ENCODE results near the gene MACROD1. TPM values are rescaled to one million over a fixed set of nuclear protein-coding genes. Genes with fewer than 3 reads are reported as not detected.
"Not testable (repeated sequence)": the region's sequence is repeated elsewhere in the genome, so short reads cannot be mapped to it uniquely, and the experiment has no call there.

Gene MACROD1
- total and polyA plus RNA-seq, 12 donors: 5.5 to 62.9 (median 26.8) TPM

- DNase-seq: no peak
- Histone ChIP-seq H3K4me3 (no peak overlapping the region), H3K27me3 (no peaks in the 10 kb centered on the region), H3K9me3 (replicated peaks in 1 of 3) (no peaks in the 10 kb centered on the region), H3K27ac (no peak overlapping the region), H3K4me1 (replicated peaks in 1 of 2) (peaks cover 9 to 10% of the 10 kb centered on the region in 2 donors), H3K36me3 (replicated peaks in 1 of 2) (no peaks in the 10 kb centered on the region)
- WGBS, 4 donors: 53 to 72% (median 68%) methylated on average over 5 of the region's 5 CpGs
- TF ChIP-seq POLR2A (IDR thresholded peaks at IDR 0.05): no peak
- TF ChIP-seq, protein P1, sequence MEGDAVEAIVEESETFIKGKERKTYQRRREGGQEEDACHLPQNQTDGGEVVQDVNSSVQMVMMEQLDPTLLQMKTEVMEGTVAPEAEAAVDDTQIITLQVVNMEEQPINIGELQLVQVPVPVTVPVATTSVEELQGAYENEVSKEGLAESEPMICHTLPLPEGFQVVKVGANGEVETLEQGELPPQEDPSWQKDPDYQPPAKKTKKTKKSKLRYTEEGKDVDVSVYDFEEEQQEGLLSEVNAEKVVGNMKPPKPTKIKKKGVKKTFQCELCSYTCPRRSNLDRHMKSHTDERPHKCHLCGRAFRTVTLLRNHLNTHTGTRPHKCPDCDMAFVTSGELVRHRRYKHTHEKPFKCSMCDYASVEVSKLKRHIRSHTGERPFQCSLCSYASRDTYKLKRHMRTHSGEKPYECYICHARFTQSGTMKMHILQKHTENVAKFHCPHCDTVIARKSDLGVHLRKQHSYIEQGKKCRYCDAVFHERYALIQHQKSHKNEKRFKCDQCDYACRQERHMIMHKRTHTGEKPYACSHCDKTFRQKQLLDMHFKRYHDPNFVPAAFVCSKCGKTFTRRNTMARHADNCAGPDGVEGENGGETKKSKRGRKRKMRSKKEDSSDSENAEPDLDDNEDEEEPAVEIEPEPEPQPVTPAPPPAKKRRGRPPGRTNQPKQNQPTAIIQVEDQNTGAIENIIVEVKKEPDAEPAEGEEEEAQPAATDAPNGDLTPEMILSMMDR (IDR thresholded peaks at IDR 0.05): no peak
- intact Hi-C loops (cut with DNase I): no loop called here
Observed at GRCh38 chr11:63970902-63971301, 195.0 kb downstream of the MACROD1 start.

- TF ChIP-seq, protein P1 (IDR thresholded peaks at IDR 0.05): no peak
- TF ChIP-seq POLR2A (IDR thresholded peaks at IDR 0.05): no peak
- Histone ChIP-seq H3K9me3 (replicated peaks in 1 of 3) (no peaks in the 10 kb centered on the region), H3K4me1 (replicated peaks in 1 of 2) (no peaks in the 10 kb centered on the region), H3K36me3 (replicated peaks in 1 of 2) (no peaks in the 10 kb centered on the region), H3K27ac (no peak overlapping the region), H3K4me3 (no peak overlapping the region), H3K27me3 (no peaks in the 10 kb centered on the region)
- WGBS, 4 donors: 76 to 85% (median 79%) methylated on average over 2 of the region's 2 CpGs
- no peak for DNase-seq
- intact Hi-C loops (cut with DNase I): no loop called here
Observed at GRCh38 chr11:63969461-63969860, 196.5 kb downstream of the MACROD1 start.

GRCh38 chr11:63966444-63966843, 199.5 kb downstream of the MACROD1 start:
- DNase-seq: no peak
- Histone ChIP-seq H3K9me3 (replicated peaks in 1 of 3) (no peaks in the 10 kb centered on the region), H3K36me3 (replicated peaks in 1 of 2) (no peaks in the 10 kb centered on the region), H3K27ac (no peak overlapping the region), H3K4me3 (no peak overlapping the region), H3K4me1 (replicated peaks in 1 of 2) (no peaks in the 10 kb centered on the region), H3K27me3 (no peaks in the 10 kb centered on the region)
- no peak for TF ChIP-seq POLR2A (IDR thresholded peaks at IDR 0.05)
- TF ChIP-seq, protein P1 (IDR thresholded peaks at IDR 0.05): no peak
- intact Hi-C loops (cut with DNase I): no loop called here
- 93 to 100% (median 98%) methylated on average over 1 of the region's 1 CpG for WGBS, 4 donors

GRCh38 chr11:63963895-63964294, 202.0 kb downstream of the MACROD1 start:
- H3K9me3 ChIP-seq (replicated peaks in 1 of 3); intact Hi-C loops (cut with DNase I); H3K27me3 ChIP-seq; H3K36me3 ChIP-seq (replicated peaks in 1 of 2); DNase-seq; H3K4me3 ChIP-seq; H3K27ac ChIP-seq; H3K4me1 ChIP-seq (replicated peaks in 1 of 2): not testable (repeated sequence)
- 90 to 95% (median 91%) methylated on average over 4 of the region's 4 CpGs for WGBS, 4 donors

DNA sequence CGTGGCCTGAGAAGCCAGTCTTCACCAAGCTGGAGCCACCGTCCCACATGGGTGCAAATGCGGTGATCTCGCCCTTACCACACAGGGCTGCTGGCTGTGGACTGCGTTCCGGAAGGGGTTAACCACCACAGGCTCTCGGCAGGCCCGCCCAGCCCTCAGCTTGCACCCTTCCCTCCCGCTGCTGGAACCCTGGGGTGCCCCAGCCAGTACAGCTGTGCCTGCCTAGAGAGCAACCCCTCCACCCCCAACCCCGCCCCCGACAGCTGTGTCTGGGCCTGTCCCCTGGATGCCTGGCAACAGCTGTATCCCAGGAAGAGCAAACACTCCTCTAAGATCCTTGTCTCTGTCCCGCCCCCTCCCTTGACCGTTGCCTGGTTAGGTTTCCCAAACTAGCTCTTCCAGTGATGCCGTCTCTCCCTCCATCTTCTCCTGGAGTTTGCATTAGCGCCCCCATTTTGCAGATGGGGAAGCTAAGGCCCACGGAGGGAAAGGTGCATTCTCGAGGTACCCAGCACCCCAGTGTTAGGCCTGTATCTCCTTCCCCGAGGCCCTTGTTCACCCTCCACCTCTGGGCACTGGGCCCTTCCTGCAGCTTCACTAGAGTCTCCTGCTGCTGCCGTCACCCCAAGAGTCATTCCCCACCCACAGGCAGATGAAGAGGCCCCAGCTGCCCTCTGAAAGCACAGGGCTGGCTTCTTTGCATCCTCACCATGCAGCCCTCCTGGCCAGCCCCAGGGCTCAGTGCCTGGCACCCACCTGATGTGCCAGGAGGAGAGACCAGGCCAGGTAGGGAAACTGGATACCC, 204.1 kb downstream of the MACROD1 start:
- Histone ChIP-seq H3K4me3 (no peak overlapping the region), H3K9me3 (replicated peaks in 1 of 3) (no peaks in the 10 kb centered on the region), H3K27ac (no peak overlapping the region), H3K36me3 (replicated peaks in 1 of 2) (no peaks in the 10 kb centered on the region), H3K27me3 (no peaks in the 10 kb centered on the region), H3K4me1 (replicated peaks in 1 of 2) (no peaks in the 10 kb centered on the region)
- no peak for DNase-seq
- TF ChIP-seq, protein P1 (IDR thresholded peaks at IDR 0.05): no peak
- TF ChIP-seq POLR2A (IDR thresholded peaks at IDR 0.05): no peak
- WGBS, 4 donors: 43 to 57% (median 45%) methylated on average over 6 to 19 of the region's 19 CpGs
- intact Hi-C loops (cut with DNase I): no loop called here

Measured in adrenal gland (tissue), 12 donors.